Mucosa of descending colon (tissue), 3 donors: Measurements from ENCODE around the gene ARHGAP10. TPM values are rescaled to one million over a fixed set of nuclear protein-coding genes. Genes with fewer than 3 reads are reported as not detected.

Source experiments
- ATAC-seq: fragments of 200-7000 bp; cut with Tn5 transposase; one replicate; pipeline ENCODE4 v1.9.1; 2020; ENCODE audit warnings: mild to moderate bottlenecking, moderate library complexity
- DNase-seq, 3 donors: peaks; one replicate each; pipeline ENCODE4 v3.0.0-alpha.2; 2020
- H3K36me3 ChIP-seq: fragments of 200-600 bp; one replicate; pipeline ENCODE4 v1.8.0; 2021; ENCODE audit warnings: low read depth, mild to moderate bottlenecking
- H3K4me1 ChIP-seq: fragments of 200-600 bp; one replicate; pipeline ENCODE4 v1.8.0; 2021; ENCODE audit warnings: low read depth, mild to moderate bottlenecking
- H3K4me3 ChIP-seq: fragments of 200-600 bp; one replicate; pipeline ENCODE4 v1.8.0; 2021; ENCODE audit warnings: mild to moderate bottlenecking
- H3K9me3 ChIP-seq: fragments of 200-600 bp; one replicate; pipeline ENCODE4 v1.8.0; 2021; ENCODE audit warnings: mild to moderate bottlenecking
- intact Hi-C, 2 donors: fragments of 100-400 bp; cut with DNase I in 1 of 2; cut with micrococcal nuclease in 1 of 2; formaldehyde crosslinking; loops; one replicate each; pipeline versions ENCODE4 v1.11.0 to v1.11.1; 2022; cut with DNase I, micrococcal nuclease
- total RNA-seq, 3 donors: library from RNA; stranded (reverse); fragmentation: NEBNext Ultra II Directional in 2 of 3; extraction: Animal tissue kit (Norgen Biotek cat#: 25700) in 2 of 3; gene quantifications; one replicate each; pipeline versions ENCODE4 v1.2.1 to v1.2.4, GENCODE V29; 2021 to 2023
- TF ChIP-seq, protein P1 (sequence below): fragments of 200-600 bp; IDR thresholded peaks from one replicate; pipeline ENCODE4 v1.8.0; 2022; ENCODE audit warnings: antibody characterized with exemption, mild to moderate bottlenecking
- donor health status: DM: no; HTN: no; CAD: no; lungs with moderate emphysema.
- donor health status: DM: no; HTN: no; CAD: no.
- donor health status: DM: no; HTN: yes; CAD: no.

The ARHGAP10 gene
- total RNA-seq, 3 donors from 2014 or later: 3.0 to 66.6 (median 8.1) TPM

DNA sequence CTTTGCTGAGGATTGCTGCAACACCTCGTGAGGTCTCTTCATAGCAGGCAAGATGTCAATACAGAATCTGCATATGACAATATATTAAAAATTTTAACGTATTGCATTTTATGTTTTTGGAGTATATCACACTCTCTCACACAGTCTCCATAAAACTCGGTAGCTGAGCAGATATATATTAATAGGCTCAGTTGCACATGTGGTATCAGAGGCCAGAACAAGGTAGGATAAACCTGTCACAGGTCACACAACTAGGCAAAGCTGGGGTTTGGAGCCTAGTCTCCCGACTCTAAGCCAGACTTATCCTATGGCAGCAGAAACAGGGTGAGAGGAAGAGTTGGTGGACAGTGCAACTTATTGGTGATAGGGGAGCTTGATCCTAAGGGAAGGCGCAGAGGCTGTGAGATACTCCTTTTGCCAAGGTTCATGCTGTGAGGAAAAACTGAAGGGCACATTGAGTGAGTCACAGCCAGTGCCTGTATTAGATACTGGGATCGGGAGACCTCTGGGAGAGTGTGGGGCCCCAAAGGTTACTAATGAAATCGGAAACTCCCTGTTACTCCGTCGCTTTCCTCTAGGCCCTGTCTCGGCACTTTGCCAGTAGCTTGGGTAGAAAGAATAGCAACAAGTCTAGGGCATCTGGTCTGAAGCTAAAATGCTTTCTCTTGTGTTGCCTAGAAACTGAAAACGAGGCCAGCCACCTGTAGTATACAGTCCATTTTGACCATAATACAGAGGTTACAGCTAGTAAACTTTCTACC is 195.7 kb downstream of the ARHGAP10 start:
- Histone ChIP-seq H3K4me3 (no peak overlapping the region), H3K9me3 (no peaks in the 10 kb centered on the region), H3K4me1 (no peaks in the 10 kb centered on the region), H3K36me3 (no peaks in the 10 kb centered on the region)
- intact Hi-C loops: no loop called here
- ATAC-seq (no peak), DNase-seq (no peak)
- TF ChIP-seq, protein P1, sequence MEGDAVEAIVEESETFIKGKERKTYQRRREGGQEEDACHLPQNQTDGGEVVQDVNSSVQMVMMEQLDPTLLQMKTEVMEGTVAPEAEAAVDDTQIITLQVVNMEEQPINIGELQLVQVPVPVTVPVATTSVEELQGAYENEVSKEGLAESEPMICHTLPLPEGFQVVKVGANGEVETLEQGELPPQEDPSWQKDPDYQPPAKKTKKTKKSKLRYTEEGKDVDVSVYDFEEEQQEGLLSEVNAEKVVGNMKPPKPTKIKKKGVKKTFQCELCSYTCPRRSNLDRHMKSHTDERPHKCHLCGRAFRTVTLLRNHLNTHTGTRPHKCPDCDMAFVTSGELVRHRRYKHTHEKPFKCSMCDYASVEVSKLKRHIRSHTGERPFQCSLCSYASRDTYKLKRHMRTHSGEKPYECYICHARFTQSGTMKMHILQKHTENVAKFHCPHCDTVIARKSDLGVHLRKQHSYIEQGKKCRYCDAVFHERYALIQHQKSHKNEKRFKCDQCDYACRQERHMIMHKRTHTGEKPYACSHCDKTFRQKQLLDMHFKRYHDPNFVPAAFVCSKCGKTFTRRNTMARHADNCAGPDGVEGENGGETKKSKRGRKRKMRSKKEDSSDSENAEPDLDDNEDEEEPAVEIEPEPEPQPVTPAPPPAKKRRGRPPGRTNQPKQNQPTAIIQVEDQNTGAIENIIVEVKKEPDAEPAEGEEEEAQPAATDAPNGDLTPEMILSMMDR: no peak

DNA sequence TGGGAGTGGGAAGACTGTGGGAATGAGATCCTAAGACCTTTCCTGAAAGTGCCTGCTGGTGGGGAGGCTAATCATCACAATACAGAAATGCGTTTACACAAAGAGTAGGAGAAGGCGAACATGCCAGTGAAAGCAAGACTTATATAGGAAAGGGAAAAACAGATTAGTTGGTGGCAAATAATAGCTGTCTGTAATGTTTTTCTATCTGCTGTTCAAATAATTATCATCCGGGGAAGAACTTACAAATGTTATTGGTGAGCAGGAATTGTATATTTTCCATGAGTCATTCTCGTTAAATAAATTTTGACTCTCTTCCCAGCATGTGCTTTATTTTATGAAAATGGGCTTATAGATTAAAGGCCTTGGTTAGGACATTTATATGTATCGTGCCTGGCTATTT is 196.5 kb downstream of the ARHGAP10 start:
- DNase-seq: no peak
- Histone ChIP-seq H3K36me3 (no peaks in the 10 kb centered on the region), H3K9me3 (no peaks in the 10 kb centered on the region), H3K4me3 (no peak overlapping the region), H3K4me1 (no peaks in the 10 kb centered on the region)
- TF ChIP-seq, protein P1: no peak
- intact Hi-C loops: no loop called here
- ATAC-seq: no peak

DNA sequence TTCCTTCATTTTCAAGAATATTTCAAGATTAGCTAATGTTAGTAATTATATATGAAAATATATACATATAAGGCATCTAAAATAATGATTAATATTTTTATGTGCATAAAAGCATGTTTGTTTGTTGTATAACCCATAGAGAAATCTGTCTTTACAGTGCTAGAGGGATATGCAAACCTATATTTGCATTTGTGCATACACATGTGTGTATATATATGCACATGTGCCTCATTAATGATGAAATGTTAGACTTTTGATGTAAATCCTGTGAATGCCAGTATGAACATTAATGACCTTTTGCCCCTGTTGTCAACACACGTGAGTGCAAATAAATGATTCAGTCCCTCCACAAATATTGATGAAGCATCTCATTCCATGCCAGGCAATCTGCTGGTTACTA is 197.9 kb downstream of the ARHGAP10 start:
- Histone ChIP-seq H3K36me3 (no peaks in the 10 kb centered on the region), H3K4me1 (no peaks in the 10 kb centered on the region), H3K4me3 (no peak overlapping the region), H3K9me3 (no peaks in the 10 kb centered on the region)
- TF ChIP-seq, protein P1: no peak
- ATAC-seq (no peak), DNase-seq (no peak)
- intact Hi-C loops: no loop called here

DNA sequence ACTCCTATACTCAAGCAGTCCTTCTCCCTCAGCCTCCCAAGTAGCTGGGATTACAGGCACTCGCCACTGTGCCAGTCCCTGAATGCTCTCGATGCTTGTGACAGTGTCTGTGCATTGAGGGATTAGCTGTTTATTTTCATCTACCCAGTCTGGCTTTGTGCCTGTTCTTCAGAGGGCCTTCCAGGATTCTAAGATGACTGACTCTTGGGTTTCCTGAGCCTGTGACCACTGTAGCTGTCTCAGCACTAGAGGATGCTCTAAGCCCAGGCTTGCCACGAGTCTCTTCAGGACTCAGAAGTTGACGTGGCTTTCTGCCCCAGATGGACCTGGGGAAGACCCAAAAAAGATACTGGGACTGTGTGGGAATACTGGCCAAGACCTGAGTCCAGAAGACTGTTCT is 201.4 kb downstream of the ARHGAP10 start:
- intact Hi-C loops: no loop called here
- H3K4me3 ChIP-seq: no peak overlapping the region
- TF ChIP-seq, protein P1: no peak
- H3K4me1 ChIP-seq: no peaks in the 10 kb centered on the region
- ATAC-seq (peak; percentile 66), DNase-seq (peak in 1 of 3 donors; percentile 34)
- no peaks in the 10 kb centered on the region for H3K9me3 ChIP-seq
- H3K36me3 ChIP-seq: no peaks in the 10 kb centered on the region

DNA sequence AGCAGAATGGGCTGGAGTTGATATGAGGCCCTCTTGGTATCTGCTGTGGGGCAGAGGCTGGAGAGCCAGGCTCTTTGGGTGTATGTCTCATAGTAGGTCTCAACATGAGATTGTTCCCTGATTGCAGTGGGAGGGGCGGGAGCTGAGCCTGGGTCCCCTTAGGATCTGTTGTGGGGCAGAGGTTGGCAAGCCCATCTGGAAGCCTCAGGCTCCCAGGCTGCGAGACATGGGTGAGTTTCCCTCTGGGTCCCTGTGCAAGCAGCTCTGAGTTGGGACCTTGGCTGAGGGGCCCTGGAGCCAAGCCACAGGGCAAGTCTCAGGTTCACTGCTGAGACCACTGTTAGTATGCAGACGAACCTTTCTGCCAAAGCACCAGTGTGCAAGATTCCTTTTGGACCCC is 201.9 kb downstream of the ARHGAP10 start:
- TF ChIP-seq, protein P1: no peak
- Histone ChIP-seq H3K4me1 (no peaks in the 10 kb centered on the region), H3K9me3 (no peaks in the 10 kb centered on the region), H3K36me3 (no peaks in the 10 kb centered on the region), H3K4me3 (no peak overlapping the region)
- ATAC-seq (no peak), DNase-seq (no peak)
- intact Hi-C loops: no loop called here
